Erythroblast (primary cell): ENCODE data around the gene CRYGD.

ENCODE experiments used
- GATA1 ChIP-seq: IDR thresholded peaks from 2 replicates; pipeline ENCODE4 v1.6.1; 2011; ENCODE audit warnings: low read depth, mild to moderate bottlenecking, control low read depth, low read length, moderate library complexity
- POLR2A ChIP-seq: IDR thresholded peaks from 2 replicates; pipeline ENCODE4 v1.6.1; 2011; ENCODE audit warnings: mild to moderate bottlenecking, low read length

DNA sequence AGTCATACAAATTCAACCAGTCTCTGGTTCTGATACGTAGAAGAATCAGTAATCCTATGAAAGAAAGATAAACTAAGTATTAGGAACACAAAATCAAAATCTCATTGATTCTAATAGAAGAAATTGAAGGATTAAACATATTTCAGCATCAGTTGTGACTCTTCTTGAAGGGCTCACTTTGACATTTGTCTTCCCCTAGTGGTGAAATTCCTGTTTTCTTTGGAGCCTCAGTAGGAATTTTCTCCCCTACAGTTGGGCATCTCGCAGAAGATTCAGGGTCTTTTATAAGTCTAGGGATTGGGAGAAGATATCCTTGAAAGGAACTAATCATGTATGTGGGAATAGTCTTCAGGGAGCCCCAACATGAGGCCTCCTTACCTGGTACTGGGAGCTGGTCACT lies 24.5 kb upstream of the CRYGD start:
- TF ChIP-seq POLR2A: no peak
- TF ChIP-seq GATA1: no peak
